ENCODE results near the gene CEMIP. TPM values are rescaled to one million over a fixed set of nuclear protein-coding genes. Genes with fewer than 3 reads are reported as not detected.

The CEMIP gene
- total and polyA plus RNA-seq, 2 of the 8 experiments (the other 6 are each of a cell fraction or from before 2014, with no cell fraction given), result 0.11 to 0.60 TPM

DNA sequence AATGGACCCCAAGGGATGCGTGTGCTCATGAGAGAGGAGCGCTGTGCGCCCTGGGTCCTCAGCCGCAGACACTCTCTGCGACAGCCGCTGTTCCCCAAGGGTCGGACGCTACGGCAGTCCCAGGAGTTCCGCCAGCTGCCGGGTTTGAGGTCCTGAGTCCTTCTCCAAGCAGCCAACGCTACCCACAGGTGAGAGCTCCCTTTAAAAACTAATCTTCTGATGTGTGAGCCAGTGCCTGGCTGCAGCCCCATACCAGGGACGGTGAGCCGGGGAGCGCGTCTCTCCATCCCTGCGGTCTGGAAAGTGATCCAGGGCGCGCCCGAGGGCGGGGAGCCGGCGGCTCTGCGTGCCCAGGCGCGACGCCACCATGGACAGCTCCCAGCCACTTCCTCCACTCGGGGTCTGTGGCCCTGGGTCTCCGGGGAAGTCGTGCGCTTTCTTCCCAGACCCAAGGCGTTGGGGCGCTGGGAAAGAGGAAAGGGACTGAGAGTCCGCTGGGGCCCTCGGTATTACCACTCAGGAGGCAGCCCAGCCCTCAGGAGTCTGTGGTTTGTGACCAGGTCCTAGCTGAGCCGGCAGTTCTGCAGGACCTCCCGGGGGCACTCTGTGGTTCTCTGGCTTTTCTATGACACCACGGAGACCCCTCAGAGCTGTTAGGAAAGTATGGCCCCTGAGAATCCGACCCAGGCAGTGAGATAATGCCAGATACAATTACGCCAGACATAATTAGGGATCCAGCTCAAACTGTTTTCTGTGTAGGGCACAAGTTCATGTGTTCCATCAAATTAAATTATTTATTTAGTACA, 1.4 kb downstream of the CEMIP start (continued):
- TF ChIP-seq, protein P1, sequence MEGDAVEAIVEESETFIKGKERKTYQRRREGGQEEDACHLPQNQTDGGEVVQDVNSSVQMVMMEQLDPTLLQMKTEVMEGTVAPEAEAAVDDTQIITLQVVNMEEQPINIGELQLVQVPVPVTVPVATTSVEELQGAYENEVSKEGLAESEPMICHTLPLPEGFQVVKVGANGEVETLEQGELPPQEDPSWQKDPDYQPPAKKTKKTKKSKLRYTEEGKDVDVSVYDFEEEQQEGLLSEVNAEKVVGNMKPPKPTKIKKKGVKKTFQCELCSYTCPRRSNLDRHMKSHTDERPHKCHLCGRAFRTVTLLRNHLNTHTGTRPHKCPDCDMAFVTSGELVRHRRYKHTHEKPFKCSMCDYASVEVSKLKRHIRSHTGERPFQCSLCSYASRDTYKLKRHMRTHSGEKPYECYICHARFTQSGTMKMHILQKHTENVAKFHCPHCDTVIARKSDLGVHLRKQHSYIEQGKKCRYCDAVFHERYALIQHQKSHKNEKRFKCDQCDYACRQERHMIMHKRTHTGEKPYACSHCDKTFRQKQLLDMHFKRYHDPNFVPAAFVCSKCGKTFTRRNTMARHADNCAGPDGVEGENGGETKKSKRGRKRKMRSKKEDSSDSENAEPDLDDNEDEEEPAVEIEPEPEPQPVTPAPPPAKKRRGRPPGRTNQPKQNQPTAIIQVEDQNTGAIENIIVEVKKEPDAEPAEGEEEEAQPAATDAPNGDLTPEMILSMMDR (IDR thresholded peaks at IDR 0.05; ENCODE audit: control extremely low read depth in 1 of 3, insufficient read depth in 1 of 3, low read depth in 1 of 3, low read length in 3 of 3), result no peak
- peak; percentile 65; the same call in 1 of the 2 replicates for TF ChIP-seq GABPA (IDR thresholded peaks at IDR 0.05; ENCODE audit: borderline replicate concordance, insufficient read depth, low read length)
- peak; percentile 68 for TF ChIP-seq KDM4A (IDR thresholded peaks at IDR 0.05; ENCODE audit: low read depth, low read length, severe bottlenecking)
- peak; percentile 40 for TF ChIP-seq TAF7 (optimal IDR thresholded peaks at IDR 0.05; ENCODE audit: borderline replicate concordance, low read depth, low read length)
- peak; percentile 41; the same call in 1 of the 2 replicates for TF ChIP-seq YY1 (IDR thresholded peaks at IDR 0.05; ENCODE audit: low read depth, low read length)
- peak in 1 of 2 experiments; percentile 34; a peak in 3 of 4 replicates for TF ChIP-seq RAD21 (IDR thresholded peaks at IDR 0.05 in 1 of 2, conservative IDR thresholded peaks at IDR 0.05 in 1 of 2; ENCODE audit: low read depth in 2 of 2, low read length in 2 of 2)
- peak; percentile 65; the same call in 1 of the 2 replicates for TF ChIP-seq SUZ12 (IDR thresholded peaks at IDR 0.05; ENCODE audit: low read length)
- peak; percentile 87 to 96; a peak in 3 of 4 replicates for TF ChIP-seq SIN3A (conservative IDR thresholded peaks at IDR 0.05 in 1 of 2, IDR thresholded peaks at IDR 0.05 in 1 of 2; ENCODE audit: low read depth in 1 of 2, low read length in 2 of 2)
- TF ChIP-seq EZH2 (IDR thresholded peaks at IDR 0.05; ENCODE audit: low read depth, low read length, severe bottlenecking), result peak; percentile 26
